GM18502 (cell line): Measurements from ENCODE around the gene TMEM120A.
"Not testable (repeated sequence)": the region's sequence is repeated elsewhere in the genome, so short reads cannot be mapped to it uniquely, and the experiment has no call there.

Source experiments
- ATAC-seq: cut with Tn5 transposase; IDR thresholded peaks from one replicate; pipeline ENCODE4 v1.9.1; 2021; ENCODE audit warnings: mild to moderate bottlenecking; ENCODE audit not compliant: unreplicated experiment, poor library complexity

The TMEM120A gene

GRCh38 chr7:75994388-75995051 lies at the start of gene TMEM120A:
TSS of gene TMEM120A (minus strand) at chr7:75994595. CDS start at chr7:75994570, 25 bp downstream.
- ATAC-seq, result peak; percentile 92

GRCh38 chr7:76040126-76040525 lies 45.7 kb upstream of the TMEM120A start:
- no peak for ATAC-seq

GRCh38 chr7:76037310-76037709 lies 42.9 kb upstream of the TMEM120A start:
- ATAC-seq, result no peak

GRCh38 chr7:76031964-76032363 lies 37.6 kb upstream of the TMEM120A start:
- no peak for ATAC-seq

- ATAC-seq, result not testable (repeated sequence)
Measured at GRCh38 chr7:76029682-76030081, 35.3 kb upstream of the TMEM120A start.

GRCh38 chr7:76023002-76023401 lies 28.6 kb upstream of the TMEM120A start:
- ATAC-seq, result no peak

- no peak for ATAC-seq
Measured at GRCh38 chr7:76022026-76022780, 27.8 kb upstream of the TMEM120A start.

GRCh38 chr7:76020031-76020714 lies 25.8 kb upstream of the TMEM120A start:
- ATAC-seq, result no peak

- ATAC-seq, result not testable (repeated sequence)
Measured at GRCh38 chr7:76018520-76018919, 24.1 kb upstream of the TMEM120A start.

- ATAC-seq, result no peak
Measured at GRCh38 chr7:76016191-76016947, 22.0 kb upstream of the TMEM120A start.

- no peak for ATAC-seq
Measured at GRCh38 chr7:76011442-76011861, 17.1 kb upstream of the TMEM120A start.

- no peak for ATAC-seq
Measured at GRCh38 chr7:76009672-76010600, 15.5 kb upstream of the TMEM120A start.

GRCh38 chr7:76008156-76008687 lies 13.8 kb upstream of the TMEM120A start:
- no peak for ATAC-seq

- not testable (repeated sequence) for ATAC-seq
Measured at GRCh38 chr7:76005004-76005403, 10.6 kb upstream of the TMEM120A start.

- no peak for ATAC-seq
Measured at GRCh38 chr7:76003351-76003750, 9.0 kb upstream of the TMEM120A start.

- ATAC-seq, result no peak
Measured at GRCh38 chr7:76002822-76003221, 8.4 kb upstream of the TMEM120A start.

- ATAC-seq, result no peak
Measured at GRCh38 chr7:76002139-76002538, 7.7 kb upstream of the TMEM120A start.

GRCh38 chr7:76000566-76000965 lies 6.2 kb upstream of the TMEM120A start:
- no peak for ATAC-seq

- ATAC-seq, result no peak
Measured at GRCh38 chr7:75998038-75998437, 3.6 kb upstream of the TMEM120A start.
